HG02571 (cell line): ENCODE measurements around the gene FAR1.
A peak's percentile ranks its signal among the peaks of the same experiment; 100 is the strongest.
"Not testable (repeated sequence)": the region's sequence is repeated elsewhere in the genome, so short reads cannot be mapped to it uniquely, and the experiment has no call there.

Experiments used
- ATAC-seq: cut with Tn5 transposase; IDR thresholded peaks from one replicate; pipeline ENCODE4 v1.9.1; 2021; ENCODE audit warnings: mild to moderate bottlenecking, moderate library complexity; ENCODE audit not compliant: unreplicated experiment

The FAR1 gene, protein sequence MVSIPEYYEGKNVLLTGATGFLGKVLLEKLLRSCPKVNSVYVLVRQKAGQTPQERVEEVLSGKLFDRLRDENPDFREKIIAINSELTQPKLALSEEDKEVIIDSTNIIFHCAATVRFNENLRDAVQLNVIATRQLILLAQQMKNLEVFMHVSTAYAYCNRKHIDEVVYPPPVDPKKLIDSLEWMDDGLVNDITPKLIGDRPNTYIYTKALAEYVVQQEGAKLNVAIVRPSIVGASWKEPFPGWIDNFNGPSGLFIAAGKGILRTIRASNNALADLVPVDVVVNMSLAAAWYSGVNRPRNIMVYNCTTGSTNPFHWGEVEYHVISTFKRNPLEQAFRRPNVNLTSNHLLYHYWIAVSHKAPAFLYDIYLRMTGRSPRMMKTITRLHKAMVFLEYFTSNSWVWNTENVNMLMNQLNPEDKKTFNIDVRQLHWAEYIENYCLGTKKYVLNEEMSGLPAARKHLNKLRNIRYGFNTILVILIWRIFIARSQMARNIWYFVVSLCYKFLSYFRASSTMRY

DNA sequence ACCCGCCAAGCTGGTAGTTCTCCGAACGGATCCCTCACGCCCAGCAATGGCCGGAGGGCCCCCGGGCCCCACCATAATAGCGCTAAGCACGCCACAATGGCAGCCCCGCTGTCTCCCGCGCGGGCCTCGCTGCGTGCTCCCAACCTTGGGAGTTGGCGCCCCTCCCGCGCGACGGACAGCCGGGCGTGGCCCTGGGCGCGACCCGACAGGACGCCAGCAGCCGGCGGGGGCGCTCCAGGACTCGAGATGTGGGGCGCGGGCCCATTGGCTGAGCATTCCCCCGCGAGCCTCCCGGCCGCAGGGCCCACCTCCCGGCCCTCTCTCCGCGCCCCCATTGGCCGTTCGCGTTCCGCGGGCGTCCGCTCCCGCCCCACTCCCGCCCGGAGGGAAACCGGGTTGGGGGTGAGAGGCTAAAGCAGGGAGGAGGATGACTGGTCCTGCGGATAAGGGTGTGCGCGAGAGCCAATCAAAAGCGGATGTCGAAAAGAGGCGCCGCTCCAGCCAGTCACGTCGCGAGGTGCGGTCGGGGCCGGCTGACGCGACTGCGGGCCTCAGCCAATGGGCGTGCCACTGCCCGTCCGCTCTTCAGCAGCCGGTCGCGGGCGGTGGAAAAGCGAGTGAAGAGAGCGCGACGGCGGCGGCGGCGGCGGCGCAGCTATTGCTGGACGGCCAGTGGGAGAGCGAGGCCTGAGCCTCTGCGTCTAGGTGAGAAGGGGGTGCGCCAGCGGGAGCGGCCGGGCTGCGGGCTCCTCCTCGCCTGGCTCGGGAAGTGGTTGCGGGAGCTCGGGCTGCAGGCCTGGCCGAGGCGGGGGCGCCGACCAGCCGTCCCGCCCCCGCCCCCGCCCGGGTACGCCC lies at the start of gene FAR1:
TSS of gene FAR1 (plus strand) at position 567 of the 855 bp plus-strand sequence. CDS start 26,098 bp downstream, outside the sequence.
- ATAC-seq = peak; percentile 90

DNA sequence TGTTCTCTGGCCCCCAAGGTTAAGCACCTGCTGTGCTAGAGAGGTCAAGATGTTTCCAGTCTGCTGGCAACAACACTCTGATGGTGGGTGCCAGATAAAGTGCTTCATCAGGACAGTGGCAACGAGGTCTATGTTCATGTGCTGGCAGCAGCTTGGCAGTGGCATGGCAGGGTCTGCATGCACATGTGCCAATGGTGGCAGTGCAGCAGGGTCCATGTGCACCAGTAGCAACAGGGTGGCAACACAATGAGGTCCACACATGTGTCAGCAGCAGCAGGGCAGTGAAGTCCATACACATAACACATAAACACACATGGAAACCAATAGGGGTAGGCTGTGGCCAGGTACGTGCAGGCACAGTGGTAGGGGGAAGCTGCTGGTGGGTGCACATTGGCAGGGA lies 48.4 kb upstream of the FAR1 start:
- no peak for ATAC-seq

- not testable (repeated sequence) for ATAC-seq
These were observed 41.6 kb upstream of the FAR1 start for GRCh38 chr11:13626818-13627217.

DNA sequence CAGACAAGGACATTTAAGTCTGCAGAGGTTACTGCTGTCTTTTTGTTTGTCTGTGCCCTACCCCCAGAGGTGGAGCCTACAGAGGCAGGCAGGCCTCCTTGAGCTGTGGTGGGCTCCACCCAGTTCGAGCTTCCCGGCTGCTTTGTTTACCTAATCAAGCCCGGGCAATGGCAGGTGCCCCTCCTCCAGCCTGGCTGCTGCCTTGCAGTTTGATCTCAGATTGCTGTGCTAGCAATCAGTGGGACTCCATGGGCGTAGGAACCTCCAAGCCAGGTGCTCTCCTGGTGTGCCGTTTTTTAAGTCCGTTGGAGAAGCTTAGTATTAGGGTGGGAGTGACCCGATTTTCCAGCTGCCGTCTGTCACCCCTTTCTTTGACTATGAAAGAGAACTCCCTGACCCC lies 39.8 kb upstream of the FAR1 start:
- ATAC-seq = not testable (repeated sequence)

GRCh38 chr11:13629779-13630178 lies 38.7 kb upstream of the FAR1 start:
- ATAC-seq = no peak

DNA sequence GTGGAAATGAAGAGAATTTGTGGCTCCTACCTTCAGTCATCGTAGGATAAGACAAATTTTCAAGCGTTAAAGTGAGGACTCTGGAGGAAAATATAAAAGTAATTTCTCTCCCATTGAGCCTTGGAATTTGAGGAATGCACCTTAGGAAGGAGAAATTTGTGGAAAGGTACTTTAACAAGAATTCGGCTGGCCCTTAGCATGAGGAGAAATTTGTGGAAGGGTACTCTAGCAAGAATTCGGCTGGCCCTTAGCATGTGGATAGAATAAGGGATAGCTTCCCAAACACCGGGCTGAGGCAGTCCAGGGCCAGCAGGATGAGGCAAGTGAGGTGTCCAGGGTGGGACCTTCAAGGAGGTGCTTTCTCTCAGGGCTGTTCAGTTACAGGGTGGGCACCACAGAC lies 33.2 kb upstream of the FAR1 start:
- ATAC-seq = no peak

DNA sequence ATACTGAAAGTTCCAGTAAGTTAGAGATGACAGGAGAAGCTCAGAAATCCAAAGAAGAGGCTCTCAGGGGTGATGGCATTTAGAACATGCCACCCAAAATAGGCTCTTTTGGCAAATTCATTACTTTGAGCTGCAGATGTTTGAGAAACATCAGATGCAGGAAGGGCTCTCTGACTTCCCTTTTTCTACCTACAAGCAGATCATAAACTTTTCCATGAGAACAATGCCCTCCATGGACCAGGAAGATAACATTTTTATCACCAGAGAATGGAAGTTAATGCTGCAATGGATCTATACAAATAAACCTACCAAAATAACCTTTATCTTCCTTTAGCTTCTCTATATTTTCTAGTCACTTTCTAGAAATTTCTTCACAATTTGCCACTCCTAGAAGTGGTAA lies 32.7 kb upstream of the FAR1 start:
- ATAC-seq = no peak

DNA sequence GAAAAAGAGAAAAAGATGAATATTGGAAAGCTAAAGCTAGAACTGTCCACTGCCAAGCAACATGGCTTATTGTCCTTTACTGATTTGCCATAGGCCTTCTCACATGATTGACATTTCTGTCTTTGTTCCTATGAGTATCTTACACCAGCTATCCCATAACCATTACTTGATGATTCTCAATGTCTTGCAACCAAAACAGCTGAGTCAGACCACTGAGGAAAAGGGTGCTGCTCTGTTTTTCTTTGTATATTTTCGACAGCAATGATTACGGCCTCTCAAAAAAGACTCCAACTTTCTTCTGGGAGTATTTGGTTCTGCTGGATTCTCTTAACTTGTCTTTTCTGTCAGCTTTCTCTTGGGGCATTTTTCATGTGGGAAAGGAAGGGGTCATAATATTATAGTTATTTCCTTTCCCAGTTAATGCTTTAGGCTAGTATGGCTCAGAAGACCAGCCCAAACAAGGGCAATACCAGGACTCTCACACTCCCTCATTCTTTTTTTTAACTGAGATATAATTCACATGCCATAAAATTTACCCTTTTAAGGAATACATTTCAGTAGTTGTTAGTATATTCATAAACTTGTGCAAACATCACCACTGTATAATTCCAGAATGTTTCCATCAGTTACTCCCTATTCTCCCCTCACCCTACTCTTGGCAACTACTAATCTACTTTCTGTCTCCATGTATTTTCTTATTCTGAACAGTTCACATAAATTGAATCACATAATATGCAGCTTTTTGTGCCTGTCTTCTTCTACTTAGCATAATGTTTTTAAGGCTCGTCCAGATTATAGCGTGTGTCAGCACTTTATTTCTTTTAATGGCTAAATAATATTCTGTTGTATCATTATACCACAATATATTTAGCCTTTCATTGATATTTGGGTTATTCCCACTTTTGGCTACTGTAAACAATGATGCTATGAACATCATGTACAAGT lies 31.1 kb upstream of the FAR1 start:
- no peak for ATAC-seq

GRCh38 chr11:13638422-13638821 lies 30.0 kb upstream of the FAR1 start:
- ATAC-seq = no peak

DNA sequence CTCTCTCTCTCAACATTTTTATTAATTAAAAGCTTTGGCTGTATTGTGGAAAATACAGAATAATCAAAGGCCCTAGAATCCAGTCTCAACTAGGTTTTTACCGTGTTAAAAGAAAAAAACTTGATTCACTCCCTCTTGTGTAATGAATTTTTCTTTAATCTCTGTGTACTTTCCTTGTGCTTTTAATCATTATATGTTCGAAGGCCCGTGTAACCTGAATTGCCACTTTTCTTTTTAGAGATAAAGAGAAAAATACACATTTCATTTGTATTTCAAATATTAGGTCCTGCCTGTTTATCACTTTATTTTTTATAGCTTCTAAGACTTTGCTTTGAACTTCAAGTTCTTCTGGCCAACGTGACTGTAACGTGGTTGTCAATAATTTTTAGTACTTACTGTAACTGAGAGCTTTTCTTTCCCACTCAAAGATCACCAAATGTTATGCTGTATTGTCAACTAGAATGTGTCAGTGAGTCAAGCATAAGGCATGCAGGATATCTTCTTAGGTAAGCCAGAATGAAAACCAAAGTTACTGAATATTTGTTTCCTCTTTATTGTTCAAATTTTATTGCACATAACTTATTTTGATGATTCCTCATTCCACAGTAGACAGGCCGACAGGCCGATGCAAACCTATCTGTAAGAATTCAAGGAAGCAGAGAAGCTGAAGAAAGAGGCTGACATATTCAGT lies 23.3 kb upstream of the FAR1 start:
- no peak for ATAC-seq

DNA sequence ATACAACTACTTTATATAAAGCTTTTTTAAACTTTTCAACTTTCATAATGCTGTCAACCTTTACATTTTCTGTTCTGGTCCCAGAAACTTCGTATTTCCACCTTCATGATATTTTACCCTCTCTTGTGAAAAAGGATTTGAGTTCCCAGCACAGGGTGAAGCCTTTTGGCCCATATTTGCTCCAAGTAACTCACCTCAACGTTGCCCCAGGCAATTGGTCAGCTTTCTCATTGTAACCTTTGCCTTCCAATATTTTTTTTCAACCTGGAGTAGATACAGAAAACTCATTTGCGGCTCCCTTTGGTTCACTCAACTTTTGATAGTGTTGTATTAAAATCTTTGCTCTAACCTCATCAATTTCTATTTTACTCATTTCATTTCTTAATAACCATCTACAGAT lies 21.1 kb upstream of the FAR1 start:
- no peak for ATAC-seq

DNA sequence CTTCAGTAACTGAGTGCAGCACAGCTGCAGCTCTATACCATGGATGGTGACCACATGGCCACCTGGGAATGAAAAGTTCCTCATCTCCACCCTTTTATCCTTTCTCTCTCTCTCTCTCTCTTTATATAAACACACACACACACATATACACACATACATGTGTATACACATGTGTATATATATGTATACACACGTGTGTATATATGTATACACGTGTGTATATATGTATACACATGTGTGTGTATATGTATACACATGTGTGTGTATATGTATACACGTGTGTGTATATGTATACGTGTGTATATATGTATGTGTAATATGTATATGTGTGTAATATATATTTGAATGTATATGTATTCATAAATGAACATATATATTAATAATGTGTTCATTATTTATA lies 18.8 kb upstream of the FAR1 start:
- ATAC-seq = no peak

GRCh38 chr11:13651515-13651914 lies 17.0 kb upstream of the FAR1 start:
- not testable (repeated sequence) for ATAC-seq

DNA sequence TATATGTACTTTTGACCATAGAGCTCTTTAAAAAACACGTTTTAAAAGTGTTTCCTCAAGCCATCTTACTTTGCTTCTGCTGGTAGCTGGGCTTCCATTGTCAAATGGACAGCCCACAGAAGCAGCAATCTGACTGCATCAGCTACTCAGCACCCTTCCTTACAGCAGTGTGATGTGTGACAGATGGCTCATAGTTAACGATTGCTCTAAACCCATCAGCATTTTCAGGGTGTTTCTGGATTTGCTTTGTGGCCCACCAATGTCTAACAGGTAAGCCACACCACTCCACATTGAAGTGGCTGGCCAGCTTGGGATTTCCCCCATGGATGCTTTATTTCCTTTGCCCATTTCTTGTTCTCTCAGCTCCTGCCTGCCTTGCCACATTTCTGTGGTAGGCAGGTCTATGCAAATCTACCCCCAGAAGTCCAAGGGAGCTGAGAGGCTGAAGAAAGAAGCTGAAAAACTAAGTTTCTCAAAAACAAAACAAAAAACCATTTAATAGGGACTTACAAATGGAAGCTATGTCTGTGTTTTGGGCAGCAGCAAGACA lies 7.3 kb upstream of the FAR1 start:
- no peak for ATAC-seq

- ATAC-seq = no peak
These were observed 4.8 kb upstream of the FAR1 start for GRCh38 chr11:13663631-13664071.

DNA sequence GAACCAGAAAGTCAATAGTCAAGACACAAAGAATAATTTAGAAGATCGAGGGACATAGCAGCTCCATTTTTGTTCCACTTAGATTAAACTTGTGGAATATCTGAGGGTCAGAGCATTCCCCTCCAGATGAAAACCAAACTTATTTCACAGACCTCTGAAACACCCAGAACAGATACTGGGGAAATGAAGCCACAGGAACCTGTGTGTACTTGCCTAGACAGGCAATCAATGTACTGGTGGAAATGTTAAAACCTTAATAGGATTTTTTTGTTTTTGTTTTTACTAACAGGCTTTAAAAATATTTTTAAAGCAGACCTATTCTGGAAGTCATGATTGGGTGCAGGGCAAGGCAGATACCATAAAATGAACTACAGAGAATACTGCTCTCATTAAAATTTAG lies 4.1 kb upstream of the FAR1 start:
- no peak for ATAC-seq

- no peak for ATAC-seq
These were observed 1.8 kb upstream of the FAR1 start for GRCh38 chr11:13666708-13667107.

DNA sequence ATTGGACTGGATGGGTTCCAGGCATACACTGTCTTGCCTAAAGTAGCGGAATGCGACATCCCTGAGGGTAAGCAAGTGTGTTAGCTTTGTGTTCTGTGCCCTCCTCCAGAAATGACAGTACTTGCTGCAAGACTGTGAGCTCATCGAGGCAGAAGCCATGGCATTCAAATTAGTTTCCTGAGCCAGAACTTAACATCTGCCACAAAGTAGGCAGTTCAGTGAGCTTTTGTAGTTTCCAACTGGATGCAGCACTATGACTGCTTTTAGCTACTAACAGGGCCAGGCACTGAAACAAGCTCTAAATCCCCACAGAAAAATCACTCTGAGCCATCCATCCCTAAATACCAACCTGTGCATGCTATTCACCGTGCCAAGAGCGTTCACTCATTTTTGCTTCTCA lies 1.2 kb upstream of the FAR1 start:
- no peak for ATAC-seq

DNA sequence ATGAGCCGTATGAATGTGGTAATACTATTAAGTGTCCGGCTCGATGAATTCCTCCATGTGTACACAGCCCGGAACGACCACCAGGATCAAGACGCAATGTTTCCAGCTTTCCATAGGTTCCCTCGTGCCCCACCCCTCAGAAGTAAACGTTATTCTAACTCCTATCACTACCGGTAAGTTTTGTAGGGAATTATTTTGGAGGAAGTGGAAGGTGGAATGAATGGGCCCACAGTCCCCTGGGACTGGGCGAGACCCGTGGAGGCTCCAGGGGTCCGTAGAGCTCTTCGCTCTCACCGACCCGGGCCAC lies 720 bp upstream of the FAR1 start:
- no peak for ATAC-seq

DNA sequence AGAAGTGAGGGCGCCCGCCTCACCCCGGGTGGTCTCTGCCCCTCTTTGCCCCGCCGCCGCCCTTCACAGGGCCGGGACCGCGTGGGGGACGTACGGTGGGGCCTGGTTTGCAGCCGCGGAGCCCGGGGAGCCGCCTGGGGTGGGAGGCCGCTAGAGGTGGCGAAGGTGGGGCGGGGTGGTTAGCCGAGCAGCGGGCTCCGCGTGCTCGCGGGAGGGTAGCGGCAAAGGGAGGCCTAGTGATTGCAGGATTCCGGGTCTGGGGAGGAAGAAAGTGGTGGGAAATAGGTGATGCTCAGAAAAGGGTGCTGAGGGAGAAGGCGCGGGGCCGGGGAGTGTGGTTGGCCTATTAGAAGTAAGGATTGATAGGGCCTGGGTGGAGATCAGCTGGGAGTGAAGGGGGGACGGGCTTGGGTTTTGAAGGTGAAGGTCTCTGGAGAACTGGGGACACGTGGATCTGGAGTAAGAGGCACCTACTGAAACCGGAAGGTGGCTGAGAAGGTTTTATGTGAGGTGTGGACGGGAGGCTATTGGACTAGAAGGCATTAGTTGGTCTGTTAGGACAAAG lies 571 bp downstream of the FAR1 start:
- peak; percentile 21 for ATAC-seq
